ENCODE data around the gene PCCA. TPM values are rescaled to one million over a fixed set of nuclear protein-coding genes. Genes with fewer than 3 reads are reported as not detected.

The PCCA gene
- total and polyA plus RNA-seq, 2 of the 13 experiments (the other 11 are each of a cell fraction or from before 2014, with no cell fraction given), result 15.0 to 32.2 TPM

DNA sequence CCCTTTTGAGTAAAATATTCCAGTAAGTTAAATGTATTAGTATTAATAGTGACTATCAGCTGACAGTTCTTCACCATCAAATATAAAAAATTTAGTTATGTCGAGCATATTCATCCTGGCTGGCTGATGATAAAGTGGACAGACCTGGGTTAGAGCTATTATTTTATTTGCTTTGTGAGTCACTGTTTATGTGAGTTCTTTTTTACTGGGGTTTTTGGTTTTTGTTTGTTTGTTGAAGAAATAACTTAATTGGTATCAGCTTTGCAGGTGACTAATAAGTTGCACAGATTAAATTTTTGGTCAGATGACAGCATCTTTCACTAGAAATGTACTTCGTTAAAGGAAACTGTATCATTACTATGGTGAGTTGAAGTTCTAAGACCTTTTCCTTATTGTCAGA lies 275.0 kb downstream of the PCCA start:
- no peak overlapping the region for H3K4me2 ChIP-seq (ENCODE audit: low read depth, low read length)
- H3K79me2 ChIP-seq (ENCODE audit: insufficient read depth, low read length), result no peaks in the 10 kb centered on the region
- no peaks in the 10 kb centered on the region for H4K20me1 ChIP-seq (ENCODE audit: insufficient read depth, low read length)
- H3K27ac ChIP-seq (ENCODE audit: extremely low read length, insufficient read depth, low read length), result no peak overlapping the region
- in situ Hi-C loops (cut with HindIII; ENCODE audit: extremely low pct_ligation_motif_present, low pct_unique_long_range_greater_than_20kb) (no loop called here), intact Hi-C loops (cut with micrococcal nuclease; ENCODE audit: unreplicated experiment) (no loop called here)
- TF ChIP-seq, protein P1, sequence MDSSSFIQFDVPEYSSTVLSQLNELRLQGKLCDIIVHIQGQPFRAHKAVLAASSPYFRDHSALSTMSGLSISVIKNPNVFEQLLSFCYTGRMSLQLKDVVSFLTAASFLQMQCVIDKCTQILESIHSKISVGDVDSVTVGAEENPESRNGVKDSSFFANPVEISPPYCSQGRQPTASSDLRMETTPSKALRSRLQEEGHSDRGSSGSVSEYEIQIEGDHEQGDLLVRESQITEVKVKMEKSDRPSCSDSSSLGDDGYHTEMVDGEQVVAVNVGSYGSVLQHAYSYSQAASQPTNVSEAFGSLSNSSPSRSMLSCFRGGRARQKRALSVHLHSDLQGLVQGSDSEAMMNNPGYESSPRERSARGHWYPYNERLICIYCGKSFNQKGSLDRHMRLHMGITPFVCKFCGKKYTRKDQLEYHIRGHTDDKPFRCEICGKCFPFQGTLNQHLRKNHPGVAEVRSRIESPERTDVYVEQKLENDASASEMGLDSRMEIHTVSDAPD (CRISPR knock-in tag; IDR thresholded peaks at IDR 0.05), result no peak
- TF ChIP-seq MBD4 (IDR thresholded peaks at IDR 0.05; ENCODE audit: borderline replicate concordance, low read length), result no peak
- no peak for TF ChIP-seq ZNF101 (CRISPR knock-in tag; IDR thresholded peaks at IDR 0.05; ENCODE audit: borderline replicate concordance, low read depth)
- no peak for TF ChIP-seq PBX3 (CRISPR knock-in tag; IDR thresholded peaks at IDR 0.05; ENCODE audit: borderline replicate concordance)
- TF ChIP-seq, protein P2, sequence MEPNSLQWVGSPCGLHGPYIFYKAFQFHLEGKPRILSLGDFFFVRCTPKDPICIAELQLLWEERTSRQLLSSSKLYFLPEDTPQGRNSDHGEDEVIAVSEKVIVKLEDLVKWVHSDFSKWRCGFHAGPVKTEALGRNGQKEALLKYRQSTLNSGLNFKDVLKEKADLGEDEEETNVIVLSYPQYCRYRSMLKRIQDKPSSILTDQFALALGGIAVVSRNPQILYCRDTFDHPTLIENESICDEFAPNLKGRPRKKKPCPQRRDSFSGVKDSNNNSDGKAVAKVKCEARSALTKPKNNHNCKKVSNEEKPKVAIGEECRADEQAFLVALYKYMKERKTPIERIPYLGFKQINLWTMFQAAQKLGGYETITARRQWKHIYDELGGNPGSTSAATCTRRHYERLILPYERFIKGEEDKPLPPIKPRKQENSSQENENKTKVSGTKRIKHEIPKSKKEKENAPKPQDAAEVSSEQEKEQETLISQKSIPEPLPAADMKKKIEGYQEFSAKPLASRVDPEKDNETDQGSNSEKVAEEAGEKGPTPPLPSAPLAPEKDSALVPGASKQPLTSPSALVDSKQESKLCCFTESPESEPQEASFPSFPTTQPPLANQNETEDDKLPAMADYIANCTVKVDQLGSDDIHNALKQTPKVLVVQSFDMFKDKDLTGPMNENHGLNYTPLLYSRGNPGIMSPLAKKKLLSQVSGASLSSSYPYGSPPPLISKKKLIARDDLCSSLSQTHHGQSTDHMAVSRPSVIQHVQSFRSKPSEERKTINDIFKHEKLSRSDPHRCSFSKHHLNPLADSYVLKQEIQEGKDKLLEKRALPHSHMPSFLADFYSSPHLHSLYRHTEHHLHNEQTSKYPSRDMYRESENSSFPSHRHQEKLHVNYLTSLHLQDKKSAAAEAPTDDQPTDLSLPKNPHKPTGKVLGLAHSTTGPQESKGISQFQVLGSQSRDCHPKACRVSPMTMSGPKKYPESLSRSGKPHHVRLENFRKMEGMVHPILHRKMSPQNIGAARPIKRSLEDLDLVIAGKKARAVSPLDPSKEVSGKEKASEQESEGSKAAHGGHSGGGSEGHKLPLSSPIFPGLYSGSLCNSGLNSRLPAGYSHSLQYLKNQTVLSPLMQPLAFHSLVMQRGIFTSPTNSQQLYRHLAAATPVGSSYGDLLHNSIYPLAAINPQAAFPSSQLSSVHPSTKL (CRISPR knock-in tag; IDR thresholded peaks at IDR 0.05), result no peak
- FAIRE-seq, result no peak
- H3K9me3 ChIP-seq (ENCODE audit: low read length), result no peaks in the 10 kb centered on the region
- CTCF ChIA-PET (ENCODE audit: low intra/inter-chr PET ratio, low total read pairs), result no interaction called here
- no peak for ATAC-seq
- POLR2A ChIA-PET, result no interaction called here
- no peak overlapping the region for H3K9ac ChIP-seq (ENCODE audit: insufficient read depth, low read depth, low read length)
- DNase-seq (ENCODE audit: low spot score), result no peak
- no peaks in the 10 kb centered on the region for H3K36me3 ChIP-seq (replicated peaks in 1 of 2; ENCODE audit: control insufficient read depth in 1 of 2, insufficient read depth in 2 of 2, low read length in 2 of 2)
- no TSS peak for BruUV-seq (replicated peaks)
- H3K4me3 ChIP-seq (replicated peaks in 1 of 3; ENCODE audit: insufficient read depth in 1 of 3, low read depth in 2 of 3, low read length in 3 of 3), result no peak overlapping the region
- no peaks in the 10 kb centered on the region for H3K4me1 ChIP-seq (ENCODE audit: insufficient read depth, low read length)
- no peak overlapping the region for H2AFZ ChIP-seq (ENCODE audit: low read length)
- H3K27me3 ChIP-seq (ENCODE audit: control insufficient read depth in 1 of 2, insufficient read depth in 2 of 2, low read length in 2 of 2), result no peaks in the 10 kb centered on the region
- 97% methylated on average over 2 of the region's 2 CpGs for WGBS (ENCODE audit: low lambda C conversion rate)
